HG02678 (cell line): ENCODE results near the gene SOX1.

Source experiments
- ATAC-seq: cut with Tn5 transposase; IDR thresholded peaks from one replicate; pipeline ENCODE4 v1.9.1; 2021; ENCODE audit warnings: mild to moderate bottlenecking, moderate library complexity; ENCODE audit not compliant: unreplicated experiment

The SOX1 gene

GRCh38 chr13:112105244-112105681 lies 38.3 kb downstream of the SOX1 start:
- no peak for ATAC-seq

- no peak for ATAC-seq
Measured at GRCh38 chr13:112105892-112106291, 38.9 kb downstream of the SOX1 start.

DNA sequence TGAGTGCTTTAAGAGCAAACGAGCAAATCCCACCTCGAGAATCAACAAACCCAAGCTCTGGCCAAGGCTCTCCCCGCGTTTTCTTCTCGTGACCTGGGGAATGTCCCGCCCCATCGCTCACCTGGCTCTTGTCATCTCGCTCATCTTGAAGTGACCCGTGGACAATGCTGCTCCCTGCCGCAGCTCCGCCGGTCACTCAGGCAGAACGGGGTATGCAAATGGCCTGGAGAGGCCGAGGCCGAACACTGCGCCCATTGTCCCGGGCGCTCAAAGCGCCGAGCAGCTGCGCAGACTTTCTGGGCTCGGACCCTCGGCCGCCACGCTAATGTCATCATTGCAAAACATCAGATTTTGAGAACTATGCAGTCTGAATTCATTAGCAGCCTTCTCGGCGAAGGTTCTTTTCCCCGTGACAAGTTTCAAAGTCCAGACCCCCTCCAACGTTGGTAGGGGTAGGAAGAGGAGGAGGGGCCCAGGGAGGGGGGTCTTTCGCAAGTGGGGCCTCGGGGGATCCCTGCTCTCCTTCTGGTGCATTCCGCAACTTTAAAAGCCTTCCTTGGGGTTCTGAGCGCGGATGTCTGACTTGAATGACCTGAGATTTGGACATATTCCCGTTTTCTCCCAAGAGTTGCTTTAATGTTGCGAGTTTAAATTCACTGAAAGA lies 39.7 kb downstream of the SOX1 start:
- no peak for ATAC-seq

DNA sequence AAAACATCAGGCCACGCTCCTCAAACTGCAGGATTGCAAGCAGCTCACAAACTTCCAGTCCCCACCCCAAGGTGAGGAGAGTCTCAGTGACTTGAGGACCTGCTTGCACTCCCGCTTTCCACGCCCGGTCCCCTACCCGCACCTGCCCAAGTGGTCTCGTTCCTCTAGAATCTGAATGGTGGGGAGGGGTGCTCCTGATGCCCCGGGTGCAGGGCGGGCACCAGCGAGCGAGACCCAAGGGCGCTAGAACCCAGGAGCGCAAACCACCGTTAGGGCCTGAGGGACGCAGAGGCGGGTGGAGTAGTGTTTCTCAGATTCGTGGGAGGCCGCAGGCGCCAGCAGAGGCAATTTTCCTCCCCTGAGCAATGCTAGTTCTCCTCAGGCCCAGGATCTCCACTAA lies 40.3 kb downstream of the SOX1 start:
- ATAC-seq: no peak

DNA sequence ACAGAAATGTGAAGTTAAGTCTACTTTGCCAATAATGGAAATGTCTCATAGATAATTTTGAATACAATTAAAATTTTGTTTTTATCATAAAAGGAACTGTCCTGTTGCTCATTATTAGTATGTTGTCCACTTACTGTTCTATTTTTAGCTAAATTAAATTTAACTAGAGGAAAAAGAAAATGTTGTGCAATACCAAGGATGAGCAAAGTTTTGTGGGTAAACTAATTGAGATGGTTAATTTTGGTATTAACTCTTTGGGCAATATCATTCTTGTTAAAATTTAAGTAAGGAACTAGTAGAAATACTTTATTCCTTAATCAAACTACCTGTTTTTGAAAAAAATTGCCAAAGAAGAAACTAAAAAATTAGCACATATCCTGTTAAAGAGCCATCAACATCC lies 43.5 kb downstream of the SOX1 start:
- ATAC-seq: no peak

DNA sequence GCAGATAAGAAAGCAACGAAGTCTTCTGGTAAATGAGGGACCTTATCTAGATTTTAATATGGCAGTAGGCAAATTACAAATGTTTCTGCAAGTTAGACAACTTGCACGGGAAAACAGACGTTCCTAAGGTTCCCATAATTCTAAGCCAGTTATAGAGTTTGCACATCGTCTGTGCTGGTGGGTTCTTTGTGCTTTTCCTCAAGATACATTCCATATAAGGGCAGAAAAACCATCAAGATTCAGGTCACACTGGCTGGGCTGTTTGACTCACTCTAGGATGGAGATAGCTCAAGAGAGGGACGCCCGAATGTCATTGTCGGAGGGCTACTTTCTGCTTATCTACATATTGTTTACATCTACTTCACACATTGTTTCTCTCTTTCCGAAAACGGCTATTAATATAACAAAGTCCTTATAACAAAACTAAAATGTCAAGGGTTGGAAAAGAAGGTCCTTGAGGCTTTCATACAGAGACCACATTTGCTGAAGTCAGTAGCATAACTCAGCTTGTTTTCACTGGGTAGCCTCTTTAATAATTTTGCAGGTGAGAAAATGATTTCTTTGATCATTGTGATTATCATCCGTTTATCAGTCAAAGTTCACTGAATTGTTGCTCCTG lies 44.4 kb downstream of the SOX1 start:
- no peak for ATAC-seq

GRCh38 chr13:112112534-112113276 lies 45.8 kb downstream of the SOX1 start:
- ATAC-seq: no peak

GRCh38 chr13:112113348-112113747 lies 46.4 kb downstream of the SOX1 start:
- no peak for ATAC-seq

DNA sequence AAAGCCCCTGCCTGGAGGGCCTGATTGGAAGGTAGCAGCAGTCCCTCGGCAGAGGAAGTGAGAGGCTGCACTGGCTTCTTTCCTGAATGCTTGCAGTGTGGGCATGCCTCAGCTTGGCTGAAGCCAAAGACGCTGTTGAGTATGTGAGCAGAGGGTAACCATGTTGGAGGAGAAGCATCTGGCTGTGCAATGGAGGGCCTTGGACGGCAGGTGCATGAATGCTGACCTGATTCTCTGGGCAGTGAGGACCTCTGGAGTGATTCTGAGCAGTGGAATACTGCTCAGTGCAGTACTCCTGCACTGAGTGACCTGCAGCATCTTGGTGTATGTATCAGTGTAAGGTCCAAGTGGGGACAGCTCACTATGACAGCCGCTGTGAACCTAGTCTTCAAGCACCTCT lies 46.9 kb downstream of the SOX1 start:
- ATAC-seq: no peak

GRCh38 chr13:112114391-112114790 lies 47.4 kb downstream of the SOX1 start:
- no peak for ATAC-seq

- no peak for ATAC-seq
Measured at GRCh38 chr13:112115403-112116091, 48.6 kb downstream of the SOX1 start.

DNA sequence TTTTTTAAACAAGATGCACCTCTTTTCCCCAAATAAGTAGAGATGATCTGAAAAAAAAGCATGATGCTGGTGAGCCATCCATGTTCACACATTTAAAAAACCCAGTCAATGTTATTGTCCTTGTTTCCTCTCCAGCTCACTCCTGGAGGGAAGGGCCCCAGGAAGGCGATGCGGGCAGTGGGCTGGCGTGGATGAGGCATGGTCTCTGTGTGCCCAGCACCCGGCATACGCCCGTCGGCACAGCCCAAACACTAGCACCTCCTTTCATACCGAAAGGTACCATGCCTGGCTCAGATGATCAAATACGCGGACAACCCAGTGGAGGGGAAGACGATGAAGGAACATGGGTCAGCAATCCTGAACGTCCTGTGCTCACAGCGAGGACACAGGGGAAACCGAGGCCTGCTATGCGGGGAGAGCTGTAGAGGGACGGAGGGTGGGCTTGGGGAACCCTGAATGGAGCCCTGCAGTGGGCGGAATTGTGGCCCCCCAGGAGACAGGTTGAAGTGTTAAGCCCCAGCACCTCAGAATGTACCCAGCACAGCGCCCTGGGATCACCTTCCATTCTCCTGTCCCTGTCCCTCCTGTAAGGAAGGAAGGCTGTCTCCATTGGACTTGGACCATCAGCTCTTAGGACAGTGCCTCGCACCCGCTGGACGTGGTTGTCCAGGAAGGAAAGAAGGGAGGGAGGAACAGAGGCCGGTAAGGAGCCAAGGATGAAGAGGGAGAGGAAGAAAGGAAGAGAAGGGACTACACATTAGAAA lies 49.4 kb downstream of the SOX1 start:
- ATAC-seq: no peak

DNA sequence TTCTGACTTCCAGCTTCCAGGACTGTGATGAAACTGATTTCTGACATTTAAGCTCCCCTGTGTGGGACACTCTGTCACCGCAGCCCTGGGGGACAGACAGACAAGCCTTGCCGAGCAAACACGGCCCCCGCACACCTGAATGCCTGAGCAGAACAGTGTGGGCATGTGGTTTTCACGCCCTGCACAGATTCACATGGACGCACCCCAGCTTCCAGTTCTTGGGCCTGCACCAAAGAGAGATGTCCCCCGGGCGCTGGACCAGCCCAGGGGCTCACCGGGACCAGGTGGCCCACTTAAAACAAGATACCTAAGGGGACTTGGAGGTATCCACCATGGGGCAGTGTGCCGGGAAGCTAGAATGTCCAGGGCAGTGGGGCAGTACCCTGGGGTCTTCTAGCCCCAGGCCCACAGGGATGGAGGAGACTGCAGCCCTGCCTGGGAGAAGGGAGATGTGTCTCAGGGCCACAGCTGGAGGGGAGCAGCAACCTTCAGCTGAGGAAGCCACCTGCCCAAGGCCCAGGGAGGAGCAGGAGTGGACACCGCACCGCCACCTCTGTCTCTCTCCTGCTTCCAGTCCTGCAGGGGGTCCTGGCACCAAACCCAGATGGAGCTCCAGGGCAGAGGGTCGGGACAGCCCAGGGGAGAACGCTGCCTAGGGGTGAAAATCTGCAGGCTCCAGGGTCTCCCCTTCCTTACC lies 50.5 kb downstream of the SOX1 start:
- no peak for ATAC-seq

GRCh38 chr13:112117955-112118302 lies 51.0 kb downstream of the SOX1 start:
- no peak for ATAC-seq

- ATAC-seq: no peak
Measured at GRCh38 chr13:112118451-112119064, 51.6 kb downstream of the SOX1 start.

DNA sequence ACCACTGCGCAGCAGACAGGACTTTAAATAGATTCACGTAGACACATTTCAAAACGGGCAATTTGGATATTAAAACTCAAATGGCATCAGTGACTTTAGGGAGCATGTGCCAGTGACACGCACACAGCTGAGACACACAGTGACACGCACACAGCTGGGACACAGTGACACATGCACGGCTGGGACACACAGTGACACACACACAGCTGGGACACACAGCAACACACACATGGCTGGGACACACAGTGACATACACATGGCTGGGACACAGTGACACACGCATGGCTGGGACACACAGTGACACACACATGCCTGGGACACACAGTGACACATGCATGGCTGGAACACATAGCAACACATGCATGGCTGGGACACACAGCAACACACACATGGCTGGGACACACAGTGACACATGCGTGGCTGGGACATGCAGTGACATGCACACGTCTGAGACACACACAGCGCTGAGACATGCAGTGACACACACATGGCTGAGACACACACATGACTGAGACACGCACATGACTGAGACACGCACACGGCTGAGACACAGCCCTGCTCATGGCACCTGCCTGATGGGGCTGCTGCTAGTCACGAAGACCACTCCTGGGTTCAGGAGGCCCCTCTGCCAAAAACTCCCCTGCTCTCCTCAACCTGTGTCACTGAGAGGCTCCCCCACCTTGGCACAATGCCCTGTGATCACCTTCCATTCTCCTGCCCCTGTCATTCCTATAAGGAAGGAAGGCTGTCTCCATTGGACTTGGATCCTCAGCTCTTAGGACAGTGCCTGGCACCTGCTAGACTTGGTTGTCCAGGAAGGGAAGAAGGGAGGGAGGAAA lies 52.5 kb downstream of the SOX1 start:
- no peak for ATAC-seq

DNA sequence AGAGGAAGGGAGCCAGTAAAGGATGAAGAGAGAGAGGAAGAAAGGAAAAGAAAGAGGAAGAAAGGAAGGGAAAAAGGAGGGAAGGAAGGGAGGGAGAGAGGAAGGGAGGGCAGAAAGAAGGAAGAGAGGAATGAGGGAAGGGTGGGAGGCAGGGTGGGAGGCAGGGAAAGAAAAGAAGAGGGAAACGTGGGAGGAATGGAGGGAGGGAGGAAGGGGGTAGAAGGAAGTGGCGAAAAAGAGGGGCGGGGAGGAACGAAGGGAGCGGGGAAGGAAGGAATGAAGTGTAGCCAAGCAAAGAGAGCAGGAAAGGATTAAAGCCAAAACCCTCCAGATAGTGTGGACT lies 53.1 kb downstream of the SOX1 start:
- ATAC-seq: no peak
